GM11168 (cell line): ENCODE data around the gene PITX3.

ENCODE experiments used
- in situ Hi-C: fragments of 300-500 bp; cut with MboI; formaldehyde crosslinking; loops from one replicate; pipeline ENCODE4 v1.12.0; 2022; ENCODE audit warnings: low sequenced_read_pairs; ENCODE audit not compliant: unreplicated experiment

The PITX3 gene

GRCh38 chr10:102185811-102186527 is 55.3 kb downstream of the PITX3 start:
- in situ Hi-C loops, result no loop called here

GRCh38 chr10:102185272-102185671 is 56.0 kb downstream of the PITX3 start:
- in situ Hi-C loops, result no loop called here

- in situ Hi-C loops, result loop anchor here (5.0 kb wide), 1 partner anchor 43 kb away; the partner anchor contains the start of gene ELOVL3
Measured at GRCh38 chr10:102184606-102185005, 56.7 kb downstream of the PITX3 start.
